GM19099 (cell line): ENCODE measurements around the gene DAB2IP.

Experiments used
- POLR2A ChIP-seq: IDR thresholded peaks from 3 replicates; pipeline ENCODE4 v1.6.1; 2011; ENCODE audit warnings: low read depth; ENCODE audit not compliant: insufficient read length; ENCODE audit errors: extremely low read depth

Gene DAB2IP

GRCh38 chr9:121638399-121638798 is 13.0 kb upstream of the DAB2IP start:
- TF ChIP-seq POLR2A, result no peak

GRCh38 chr9:121638901-121639592 is 12.4 kb upstream of the DAB2IP start:
- TF ChIP-seq POLR2A, result no peak

- TF ChIP-seq POLR2A, result no peak
Measured at GRCh38 chr9:121639619-121640018, 11.8 kb upstream of the DAB2IP start.

- no peak for TF ChIP-seq POLR2A
Measured at GRCh38 chr9:121640076-121640475, 11.4 kb upstream of the DAB2IP start.

GRCh38 chr9:121640491-121641223 is 10.8 kb upstream of the DAB2IP start:
- no peak for TF ChIP-seq POLR2A

- no peak for TF ChIP-seq POLR2A
Measured at GRCh38 chr9:121641224-121641611, 10.2 kb upstream of the DAB2IP start.

- no peak for TF ChIP-seq POLR2A
Measured at GRCh38 chr9:121642758-121643157, 8.7 kb upstream of the DAB2IP start.

GRCh38 chr9:121643473-121643872 is 8.0 kb upstream of the DAB2IP start:
- TF ChIP-seq POLR2A, result no peak

- TF ChIP-seq POLR2A, result no peak
Measured at GRCh38 chr9:121645003-121645402, 6.4 kb upstream of the DAB2IP start.

- TF ChIP-seq POLR2A, result no peak
Measured at GRCh38 chr9:121645853-121646807, 5.3 kb upstream of the DAB2IP start.

- no peak for TF ChIP-seq POLR2A
Measured at GRCh38 chr9:121646992-121647391, 4.4 kb upstream of the DAB2IP start.

GRCh38 chr9:121648172-121648571 is 3.3 kb upstream of the DAB2IP start:
- no peak for TF ChIP-seq POLR2A

- no peak for TF ChIP-seq POLR2A
Measured at GRCh38 chr9:121648799-121649198, 2.6 kb upstream of the DAB2IP start.

GRCh38 chr9:121649476-121650216 is 1.8 kb upstream of the DAB2IP start:
- TF ChIP-seq POLR2A, result no peak

GRCh38 chr9:121650217-121651007 is 1.0 kb upstream of the DAB2IP start:
- no peak for TF ChIP-seq POLR2A

- no peak for TF ChIP-seq POLR2A
Measured at GRCh38 chr9:121651008-121651294, 483 bp upstream of the DAB2IP start.
